GM18858 (cell line): ENCODE measurements around the gene SFRP4.
A peak's percentile ranks its signal among the peaks of the same experiment; 100 is the strongest.
"Not testable (repeated sequence)": the region's sequence is repeated elsewhere in the genome, so short reads cannot be mapped to it uniquely, and the experiment has no call there.

Experiments
- ATAC-seq: cut with Tn5 transposase; IDR thresholded peaks from one replicate; pipeline ENCODE4 v1.9.1; 2021; ENCODE audit not compliant: unreplicated experiment

SFRP4 gene

DNA sequence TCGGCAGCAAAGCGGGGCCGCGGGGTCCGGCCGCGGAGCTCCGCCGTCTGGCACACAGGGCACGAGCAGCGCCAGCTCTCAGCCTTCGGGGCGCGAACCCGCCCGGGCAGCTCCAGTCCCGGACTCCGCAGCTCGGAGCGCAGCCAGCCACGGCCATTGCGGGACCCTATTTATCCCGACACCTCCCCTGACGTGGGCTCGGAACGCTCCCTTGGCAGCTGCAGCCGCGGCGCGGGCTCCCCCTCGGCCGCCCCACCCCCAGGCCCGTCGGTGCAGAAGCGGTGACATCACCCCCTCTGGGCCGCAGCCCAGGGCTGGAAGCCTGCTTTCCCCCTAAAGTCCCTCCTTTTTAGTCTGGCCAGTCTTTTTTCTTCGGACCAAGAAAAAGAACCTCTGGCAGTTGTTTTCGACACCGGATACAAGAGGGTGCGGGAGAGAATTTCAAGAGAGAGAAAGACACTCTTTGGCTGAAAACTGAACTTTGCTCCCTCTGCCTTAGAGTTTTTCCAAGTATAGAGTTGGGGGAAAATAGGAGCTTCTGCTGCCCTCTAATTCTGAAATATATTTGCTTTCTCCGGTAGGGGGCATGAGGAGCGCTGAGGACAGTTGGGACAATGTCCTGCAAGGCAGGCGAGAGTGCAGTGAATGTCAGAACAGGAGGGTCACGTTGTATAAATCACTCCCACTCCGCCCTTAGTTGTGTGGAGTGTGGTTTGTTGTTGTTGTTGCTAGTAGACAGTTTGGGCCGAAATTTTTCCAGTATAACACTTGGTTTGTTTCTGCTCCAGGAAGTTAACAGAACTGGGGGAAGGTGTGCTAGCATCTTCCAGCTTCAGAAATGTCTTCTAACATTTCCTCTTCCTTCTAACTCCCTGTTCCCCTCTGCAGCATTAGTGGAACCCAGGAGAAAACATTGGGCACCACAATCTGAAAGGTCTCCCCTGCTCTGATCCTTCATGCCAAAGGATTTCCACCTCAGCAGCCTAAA lies at the start of gene SFRP4:
Gene SFRP4 (minus strand): TSS at position 145 of the 988 bp plus-strand sequence. CDS start 280 bp downstream, outside the sequence.
- ATAC-seq = no peak

GRCh38 chr7:37964196-37964595 lies 47.6 kb upstream of the SFRP4 start:
- no peak for ATAC-seq

DNA sequence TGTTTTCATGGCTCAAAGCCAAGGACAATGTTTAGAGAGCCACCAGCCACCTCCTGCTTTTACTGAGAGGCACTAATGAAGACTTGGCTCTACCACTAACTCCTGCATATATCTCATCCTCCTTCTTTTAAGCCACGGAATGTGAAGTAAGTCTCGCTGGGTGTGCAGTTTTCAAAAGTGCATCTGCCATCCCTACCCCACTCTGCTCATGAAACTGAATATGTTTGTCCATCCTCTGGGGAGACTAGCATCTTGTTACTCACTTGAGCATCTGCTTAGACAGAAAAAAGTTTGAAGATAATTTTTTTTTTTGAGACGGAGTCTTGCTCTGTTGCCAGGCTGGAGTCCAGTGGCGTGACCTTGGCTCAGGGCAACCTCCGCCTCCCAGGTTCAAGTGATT lies 44.6 kb upstream of the SFRP4 start:
- no peak for ATAC-seq

DNA sequence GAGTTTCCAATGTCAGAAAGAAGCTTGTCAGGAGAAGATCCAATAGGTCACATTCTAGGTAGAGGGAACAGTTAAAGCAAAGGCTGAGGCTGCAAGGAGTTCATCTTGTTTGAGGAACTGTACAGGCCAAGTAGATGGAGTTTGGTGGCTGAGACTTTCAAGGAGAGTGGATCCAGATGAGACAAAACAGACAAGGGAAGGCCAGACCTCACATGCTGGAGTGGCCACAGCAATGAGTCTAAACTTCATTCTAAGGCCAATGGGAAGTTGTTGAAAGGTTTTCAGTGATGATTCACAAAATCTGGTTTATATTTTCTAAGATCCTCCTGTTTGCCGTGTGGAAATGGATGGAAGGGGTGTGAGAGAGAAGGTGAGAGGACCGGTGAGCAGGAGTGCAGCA lies 43.9 kb upstream of the SFRP4 start:
- ATAC-seq = no peak

DNA sequence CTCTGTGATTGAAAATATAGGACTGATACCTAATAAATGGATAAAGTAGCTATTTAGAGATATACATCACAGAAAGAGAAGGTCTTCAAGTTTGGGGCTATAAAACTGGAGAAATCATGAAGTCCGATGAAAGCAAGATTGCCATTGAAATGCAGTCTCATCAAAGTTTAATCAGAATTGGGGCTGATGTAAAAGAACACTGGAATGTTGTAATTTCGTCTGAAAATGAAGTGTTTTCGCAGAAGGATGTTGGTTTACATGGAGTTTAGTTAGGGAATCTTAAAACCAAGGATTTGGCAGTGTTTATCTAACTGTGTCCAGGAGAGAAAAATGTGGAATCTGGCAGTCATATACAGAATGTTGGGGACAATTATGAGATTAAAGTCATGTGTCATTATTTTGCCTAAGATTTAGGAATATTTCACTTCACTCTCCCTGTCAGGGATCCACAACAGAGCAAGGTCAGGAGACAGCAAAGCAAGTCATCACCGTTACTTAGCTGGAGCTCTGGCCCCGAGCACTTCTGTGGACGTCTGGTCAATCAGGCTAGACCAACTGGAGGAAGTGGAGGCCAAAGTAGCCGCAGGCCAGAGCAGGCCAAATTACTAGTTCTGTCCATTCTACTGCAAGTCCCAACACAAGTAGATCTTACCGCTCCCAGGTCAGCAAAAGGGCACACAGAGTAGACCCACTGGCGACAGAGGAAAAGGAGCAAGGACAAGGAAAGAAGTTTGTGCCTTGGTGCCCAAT lies 40.8 kb upstream of the SFRP4 start:
- no peak for ATAC-seq

DNA sequence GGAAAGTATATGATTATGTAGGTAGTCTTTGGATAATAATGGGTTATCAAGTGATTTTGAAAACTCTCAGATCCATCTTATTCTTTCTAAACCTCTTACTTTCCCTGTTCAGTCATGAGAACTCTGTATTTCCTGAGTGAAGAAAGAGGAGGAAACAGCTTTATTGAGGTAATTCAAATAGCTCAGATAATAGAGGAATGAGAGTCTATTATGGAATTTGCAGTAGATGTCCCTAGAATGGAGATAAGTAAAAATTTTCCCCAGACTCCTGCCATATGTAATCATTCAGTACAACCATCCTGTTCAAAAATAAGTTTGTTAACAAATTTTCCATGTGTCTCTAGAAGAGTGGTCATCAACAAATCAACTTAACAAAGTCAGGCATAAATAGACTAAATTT lies 40.2 kb upstream of the SFRP4 start:
- ATAC-seq = no peak

GRCh38 chr7:37954217-37954616 lies 37.6 kb upstream of the SFRP4 start:
- not testable (repeated sequence) for ATAC-seq

DNA sequence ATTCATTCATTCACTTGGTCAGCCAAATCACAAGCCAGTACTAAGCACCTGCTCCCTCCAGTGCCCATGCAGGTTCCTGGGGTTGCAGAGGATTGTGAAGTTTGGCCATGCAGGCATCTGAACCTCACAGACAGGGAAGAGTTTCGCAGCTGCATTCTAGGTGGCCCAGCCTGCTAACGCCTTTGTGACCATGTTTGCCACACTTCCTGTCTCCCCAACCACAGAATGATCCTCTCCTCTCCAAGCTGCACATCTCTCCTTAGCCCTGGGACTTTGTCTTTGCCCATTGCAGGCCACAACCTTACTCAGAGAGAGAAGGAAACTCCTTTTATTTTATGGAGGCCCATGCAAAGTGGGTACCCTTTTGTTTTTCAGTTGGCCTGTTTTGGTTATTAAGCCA lies 35.6 kb upstream of the SFRP4 start:
- no peak for ATAC-seq

- ATAC-seq = no peak
Measured at GRCh38 chr7:37947941-37948210, 31.3 kb upstream of the SFRP4 start.

DNA sequence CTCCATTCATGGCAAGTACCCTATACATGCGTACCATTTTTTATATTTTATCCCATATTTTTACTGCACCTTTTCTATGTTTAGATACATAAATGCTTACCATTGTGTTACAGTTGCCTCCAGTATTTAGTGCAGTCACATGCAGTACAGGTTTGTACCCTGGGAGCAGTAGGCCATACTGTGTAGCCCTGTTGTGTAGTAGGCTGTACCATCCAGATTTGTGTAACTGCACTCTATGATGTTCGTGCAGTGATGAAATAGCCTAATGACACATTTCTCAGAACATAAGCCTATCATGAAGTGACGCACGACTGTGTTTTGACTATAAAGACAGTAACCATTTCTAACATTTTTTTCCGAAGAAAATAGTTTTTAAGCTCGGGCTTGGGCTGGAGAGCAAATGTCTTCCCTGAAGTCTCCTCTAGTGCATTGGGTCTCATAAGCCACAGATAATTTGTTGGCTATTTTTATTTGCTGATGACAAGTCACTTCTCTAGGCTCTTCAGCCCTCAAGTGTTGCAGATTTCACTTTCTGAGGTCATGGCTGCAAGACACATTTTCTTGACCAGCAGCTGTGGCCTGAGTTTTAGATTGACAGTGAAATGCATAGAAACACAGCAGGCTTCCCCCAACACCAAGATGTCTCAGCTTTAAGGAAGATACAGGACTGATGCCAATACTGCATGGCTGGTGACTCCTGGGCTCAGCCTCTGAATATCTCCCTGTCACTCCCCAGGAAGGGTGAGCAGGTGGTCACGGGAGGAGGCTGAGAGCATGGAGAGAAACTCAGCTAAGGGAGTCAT lies 30.7 kb upstream of the SFRP4 start:
- ATAC-seq = no peak

DNA sequence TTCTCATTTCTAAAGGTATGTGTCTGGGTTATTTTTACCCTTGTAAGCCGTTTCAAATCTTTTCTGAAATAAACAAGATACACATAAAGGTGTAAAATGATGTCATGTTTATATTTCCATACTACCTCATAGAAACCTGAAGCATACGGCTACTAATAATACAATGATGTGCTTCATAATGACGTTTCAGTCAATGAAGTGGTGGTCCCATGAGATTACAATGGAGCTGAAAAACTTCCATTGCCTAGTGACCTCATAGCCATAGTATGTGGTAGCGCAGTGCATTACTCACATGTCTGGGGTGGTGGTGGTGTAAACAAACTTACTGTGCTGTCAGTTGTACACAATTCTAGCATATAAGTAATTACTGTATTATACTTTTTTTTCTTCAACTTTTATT lies 28.7 kb upstream of the SFRP4 start:
- ATAC-seq = no peak

DNA sequence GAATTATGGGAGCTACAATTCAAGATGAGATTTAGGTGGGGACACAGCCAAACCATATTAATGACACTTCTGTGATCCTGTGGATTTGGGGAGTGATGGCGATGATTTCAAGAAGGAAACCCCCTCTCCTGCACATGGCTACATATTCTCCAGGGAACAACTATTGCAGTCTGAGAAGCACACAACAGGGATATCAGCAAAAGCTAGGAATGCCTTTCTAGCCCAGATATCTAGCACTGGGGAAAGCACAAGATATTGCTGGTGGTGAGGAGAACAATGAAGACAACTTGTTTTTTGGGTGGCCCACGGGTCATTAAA lies 28.1 kb upstream of the SFRP4 start:
- ATAC-seq = no peak

DNA sequence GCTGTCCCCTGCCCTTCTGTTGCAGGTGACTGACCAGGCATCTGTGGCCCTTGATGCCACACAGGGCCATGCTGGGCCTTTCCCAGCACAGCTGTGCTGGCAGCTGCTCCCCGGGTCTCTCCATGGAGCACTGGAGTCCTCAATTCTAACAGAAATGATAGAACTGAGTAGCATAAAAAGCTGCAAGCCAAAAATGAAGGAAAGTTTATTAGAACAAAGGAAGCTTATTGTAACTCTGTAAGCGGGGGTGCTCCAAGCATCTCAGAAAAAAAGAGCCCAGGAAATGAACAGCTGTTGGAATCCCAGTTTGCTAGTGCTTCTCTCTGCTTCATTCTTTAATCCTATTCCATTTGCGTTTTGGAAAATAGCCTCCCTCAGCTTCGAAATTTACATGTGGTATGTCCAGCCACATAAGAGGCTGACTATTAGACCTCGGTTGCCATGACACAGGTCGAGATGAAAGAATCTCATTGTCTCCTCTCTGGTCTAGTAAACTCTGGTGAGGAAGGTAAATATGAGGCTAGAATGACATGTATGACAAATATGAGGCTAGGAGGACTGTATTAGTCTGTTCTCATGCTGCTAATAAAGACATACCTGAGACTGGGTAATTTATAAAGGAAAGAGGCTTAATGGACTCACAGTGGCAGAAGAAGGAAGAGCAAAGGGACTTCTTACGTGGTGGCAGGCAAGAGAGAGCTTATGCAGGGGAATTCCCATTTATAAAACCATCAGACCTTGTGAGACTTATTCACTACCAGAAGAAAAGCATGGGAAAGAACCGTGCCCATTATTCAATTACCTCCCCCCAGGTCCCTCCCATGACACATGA lies 27.5 kb upstream of the SFRP4 start:
- no peak for ATAC-seq

- peak; percentile 39 for ATAC-seq
Measured at GRCh38 chr7:37942934-37943610, 26.5 kb upstream of the SFRP4 start.

DNA sequence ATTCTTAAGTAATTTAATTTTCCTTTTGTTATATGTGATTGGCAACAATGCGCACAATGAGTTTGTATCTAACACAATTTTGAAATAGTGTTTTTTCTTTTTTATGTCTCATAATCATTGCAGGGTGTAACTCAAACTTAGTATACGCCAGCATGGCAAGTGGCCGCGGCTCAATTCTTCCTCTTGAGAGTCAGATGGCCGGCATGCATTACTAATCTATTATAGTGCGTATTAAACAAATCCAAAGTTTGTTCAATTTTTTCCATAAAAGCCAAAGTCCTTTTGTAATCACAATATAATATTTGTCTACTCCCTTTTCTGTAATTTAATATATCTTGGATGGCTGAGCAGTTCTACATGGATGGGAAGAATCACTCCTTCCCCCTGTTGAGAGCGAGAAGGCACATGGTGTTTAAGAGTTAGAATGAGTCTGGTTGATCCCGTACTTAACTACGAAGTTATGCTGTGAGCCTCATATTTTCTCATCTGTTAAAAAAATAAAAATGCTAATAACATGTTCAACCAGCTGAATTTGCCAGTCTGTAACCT lies 16.5 kb upstream of the SFRP4 start:
- no peak for ATAC-seq

GRCh38 chr7:37932543-37932942 lies 15.9 kb upstream of the SFRP4 start:
- ATAC-seq = no peak

- ATAC-seq = no peak
Measured at GRCh38 chr7:37930226-37930948, 13.8 kb upstream of the SFRP4 start.

DNA sequence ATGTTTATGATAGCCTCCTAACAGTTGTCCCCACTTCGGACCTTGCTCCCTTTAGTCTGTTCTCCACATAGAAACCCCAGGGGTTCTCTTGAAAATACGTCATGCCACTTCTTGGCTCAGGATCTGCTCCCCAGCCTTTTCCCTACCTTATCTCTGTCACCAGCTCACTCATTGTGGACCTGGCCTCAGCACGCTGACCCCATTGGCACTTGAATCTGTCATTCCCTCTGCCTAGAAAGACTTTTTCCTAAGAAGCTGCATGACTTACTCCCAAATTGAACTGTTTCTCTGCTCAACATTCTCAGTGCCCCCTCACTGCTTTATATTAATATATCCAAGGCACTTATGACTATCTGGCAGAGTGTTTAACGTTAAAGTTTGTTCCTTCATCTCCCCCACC lies 12.3 kb upstream of the SFRP4 start:
- ATAC-seq = no peak

- no peak for ATAC-seq
Measured at GRCh38 chr7:37927773-37928444, 11.3 kb upstream of the SFRP4 start.
